GM12878 (cell line): ENCODE data around the gene ALG3. TPM values are rescaled to one million over a fixed set of nuclear protein-coding genes. Genes with fewer than 3 reads are reported as not detected.

ENCODE experiments used
- ATAC-seq: fragments of 200-7000 bp; cut with Tn5 transposase; 3 replicates; pipeline ENCODE4 v1.9.1; 2020; ENCODE audit warnings: mild to moderate bottlenecking, moderate library complexity
- BruUV-seq: library from RNA; stranded (reverse); fragments of 400-500 nt; replicated peaks from 2 replicates; lab custom pipeline; 2021; lab: Mats Ljungman, UMichigan
- CTCF ChIA-PET: fragments of 300-600 bp; sonication (Branson Sonifier 250); formaldehyde crosslinking; extraction: SDS; loops from one replicate; lab custom pipeline; 2021; ENCODE audit warnings: inconsistent platforms; lab: Yijun Ruan, JAX
- POLR2A ChIA-PET: fragments of 350-600 bp; formaldehyde crosslinking; extraction: SDS; loops from one replicate; lab custom pipeline; 2021; ENCODE audit warnings: inconsistent platforms; lab: Charles Lee
- RAD21 ChIA-PET: fragments of 300-600 bp; sonication (Branson Sonifier 250); formaldehyde crosslinking; loops from one replicate; lab custom pipeline; 2023; ENCODE audit warnings: antibody characterized with exemption; ENCODE audit not compliant: unreplicated experiment; lab: Charles Lee
- SMC1A ChIA-PET: fragments of 300-600 bp; sonication (Branson Sonifier 250); formaldehyde crosslinking; loops from one replicate; lab custom pipeline; 2023; ENCODE audit not compliant: unreplicated experiment, uncharacterized antibody; lab: Charles Lee
- DNase-seq: peaks from one replicate; pipeline ENCODE4 v3.0.0-alpha.2; 2011; ENCODE audit warnings: low read depth, low spot score
- FAIRE-seq: peaks from 3 replicates; lab custom pipeline; 2011; peaks lifted over from hg19 to GRCh38; lab: Jason Lieb, UNC
- H2AFZ ChIP-seq: 2 replicates; pipeline ENCODE4 v1.6.0; 2011; ENCODE audit warnings: low read depth, low read length, control low read depth; ENCODE audit not compliant: control insufficient read depth
- H3K27ac ChIP-seq: 2 replicates; pipeline ENCODE4 v1.5.1; 2011; ENCODE audit warnings: control low read depth; ENCODE audit not compliant: control insufficient read depth, insufficient read depth
- H3K27me3 ChIP-seq, 2 experiments: replicated peaks in 1 of 2; 2 replicates each; pipeline versions ENCODE4 v1.6.0 to v1.6.1; 2011; ENCODE audit warnings: low read length in 1 of 2; ENCODE audit not compliant: control insufficient read depth in 2 of 2, insufficient read depth in 2 of 2
- H3K36me3 ChIP-seq, 2 experiments: 2 replicates each; pipeline ENCODE4 v1.5.1; 2011; ENCODE audit warnings: low read length in 1 of 2; ENCODE audit not compliant: control insufficient read depth in 2 of 2, insufficient read depth in 2 of 2
- H3K4me1 ChIP-seq: 2 replicates; pipeline ENCODE4 v1.6.1; 2011; ENCODE audit warnings: mild to moderate bottlenecking, low read length, moderate library complexity, mixed read lengths; ENCODE audit not compliant: control insufficient read depth, insufficient read depth
- H3K4me2 ChIP-seq: 2 replicates; pipeline ENCODE4 v1.6.0; 2011; ENCODE audit warnings: control low read depth; ENCODE audit not compliant: control insufficient read depth, insufficient read depth
- H3K4me3 ChIP-seq: fragments of 200-600 bp; sonication (generic); 2 replicates; pipeline ENCODE4 v1.5.1; 2016
- H3K79me2 ChIP-seq: 2 replicates; pipeline ENCODE4 v1.6.0; 2011; ENCODE audit warnings: low read length; ENCODE audit not compliant: control insufficient read depth, insufficient read depth
- H3K9ac ChIP-seq: 2 replicates; pipeline ENCODE4 v1.8.0; 2011; ENCODE audit warnings: low read length, control low read depth, mixed read lengths; ENCODE audit not compliant: control insufficient read depth, insufficient read depth
- H3K9me3 ChIP-seq: replicated peaks from 3 replicates; pipeline ENCODE4 v1.5.1; 2011; ENCODE audit warnings: mild to moderate bottlenecking, low read length; ENCODE audit not compliant: control insufficient read depth, insufficient read depth
- H4K20me1 ChIP-seq: 2 replicates; pipeline ENCODE4 v1.6.0; 2011; ENCODE audit not compliant: control insufficient read depth, insufficient read depth
- CBFB ChIP-seq: IDR thresholded peaks from 2 replicates; pipeline ENCODE4 v1.6.1; 2016; ENCODE audit warnings: antibody characterized with exemption, low read depth
- CHD2 ChIP-seq: IDR thresholded peaks from 2 replicates; pipeline ENCODE4 v1.6.1; 2011; ENCODE audit warnings: low read depth, low read length, improper control_type of control experiment, borderline replicate concordance
- CUX1 ChIP-seq: IDR thresholded peaks from 2 replicates; pipeline ENCODE4 v1.6.1; 2012; ENCODE audit warnings: improper control_type of control experiment, low read depth, low read length; ENCODE audit not compliant: insufficient replicate concordance
- FOS ChIP-seq: IDR thresholded peaks from 3 replicates; pipeline ENCODE4 v1.6.1; 2011; ENCODE audit warnings: borderline replicate concordance; ENCODE audit not compliant: insufficient read length; ENCODE audit errors: extremely low read depth
- HCFC1 ChIP-seq: fragments of 150-350 bp; IDR thresholded peaks from 2 replicates; pipeline ENCODE4 v1.6.1; 2014; ENCODE audit warnings: low read length
- RFX5 ChIP-seq: IDR thresholded peaks from 2 replicates; pipeline ENCODE4 v1.6.1; 2011; ENCODE audit warnings: low read depth, low read length, improper control_type of control experiment
- SKIL ChIP-seq: fragments of 450-650 bp; IDR thresholded peaks from 2 replicates; pipeline ENCODE4 v1.6.1; 2017; ENCODE audit warnings: mild to moderate bottlenecking, low read depth, inconsistent platforms; ENCODE audit not compliant: poor library complexity, severe bottlenecking
- SP1 ChIP-seq: IDR thresholded peaks from one replicate; pipeline ENCODE4 v1.6.1; 2011; ENCODE audit warnings: low read depth, low read length
- WGBS: methylation state at CpG from one replicate; pipeline ENCODE4 v1.1.6; 2016; ENCODE audit warnings: low lambda C conversion rate; ENCODE audit not compliant: insufficient replicate concordance, insufficient coverage; ENCODE audit errors: missing lambda C conversion rate; 5-methylcytosine and 5-hydroxymethylcytosine counted together
- in situ Hi-C: fragments of 300-500 bp; cut with MboI; formaldehyde crosslinking; loops from 9 replicates; pipeline ENCODE4 v1.14.3; 2018; ENCODE audit warnings: mixed read lengths
- intact Hi-C: fragments of 100-400 bp; cut with micrococcal nuclease; formaldehyde crosslinking; loops from one replicate; pipeline ENCODE4 v1.14.2; 2022; ENCODE audit not compliant: unreplicated experiment
- polyA plus RNA-seq, 11 experiments: library from polyadenylated mRNA; depleted of rRNA in 4 of 11; unstranded in 6 of 11; stranded (reverse) in 5 of 11; fragments of >200 nt; fragmentation: Nextera tagmentation in 4 of 11; fragmentation: Illumina TruSeq in 1 of 11; extraction: Ambion mirVana in 4 of 11; extraction: Trizol in 1 of 11; gene quantifications; 1 replicate in 1 of 11; 2 replicates in 10 of 11; pipeline versions ENCODE4 v1.2.1 to v1.2.3, GENCODE V29; 2011 to 2016; ENCODE audit warnings: inconsistent platforms in 2 of 11, missing spikeins in 2 of 11, low read depth in 1 of 11
- total RNA-seq, 4 experiments: library from RNA; depleted of rRNA in 3 of 4; stranded (reverse); fragments of >200 nt in 3 of 4; fragmentation: Illumina TruSeq in 1 of 4; extraction: Trizol in 1 of 4; gene quantifications; 2 replicates each; pipeline versions ENCODE4 v1.2.1 to v1.2.3, GENCODE V29; 2013 to 2021

Gene ALG3
- total and polyA plus RNA-seq, 10 of the 15 experiments (the other 5 are each of a cell fraction or from before 2014, with no cell fraction given): 13.6 to 84.7 (median 39.4) TPM

GRCh38 chr3:184211718-184212117, 37.0 kb downstream of the ALG3 start:
- Histone ChIP-seq H3K36me3 (no peaks in the 10 kb centered on the region), H3K79me2 (no peaks in the 10 kb centered on the region), H3K4me2 (no peak overlapping the region), H3K4me1 (no peaks in the 10 kb centered on the region), H3K4me3 (no peak overlapping the region), H3K27me3 (peaks cover under 1 to 4% of the 10 kb centered on the region in 2 experiments; a peak in 3 of 4 replicates), H4K20me1 (no peaks in the 10 kb centered on the region), H2AFZ (no peak overlapping the region), H3K9me3 (no peaks in the 10 kb centered on the region), H3K27ac (no peak overlapping the region), H3K9ac (no peak overlapping the region)
- no peak for FAIRE-seq
- BruUV-seq: no TSS peak
- RAD21 ChIA-PET: no interaction called here
- intact Hi-C loops: no loop called here
- CTCF ChIA-PET: no interaction called here
- POLR2A ChIA-PET: no interaction called here
- in situ Hi-C loops: no loop called here
- no peak for DNase-seq
- 44% methylated on average over 5 of the region's 5 CpGs for WGBS
- TF ChIP-seq FOS (no peak), CUX1 (no peak), SKIL (no peak), HCFC1 (no peak), SP1 (no peak), RFX5 (no peak), CHD2 (no peak), CBFB (no peak)
- ATAC-seq: no peak
- SMC1A ChIA-PET: no interaction called here
